Caco-2 (cell line): ENCODE results near the gene TMEFF2. TPM values are rescaled to one million over a fixed set of nuclear protein-coding genes. Genes with fewer than 3 reads are reported as not detected.

Experiments
- BruUV-seq: library from RNA; stranded (reverse); fragments of 400-500 nt; replicated peaks from 2 replicates; lab custom pipeline; 2021; lab: Mats Ljungman, UMichigan
- CTCF ChIA-PET: fragments of 300-600 bp; sonication (Branson Sonifier 250); formaldehyde crosslinking; loops from one replicate; lab custom pipeline; 2022; ENCODE audit warnings: antibody characterized with exemption; lab: Charles Lee
- POLR2A ChIA-PET: fragments of 300-600 bp; sonication (Branson Sonifier 250); formaldehyde crosslinking; loops from one replicate; lab custom pipeline; 2022; ENCODE audit warnings: antibody characterized with exemption; lab: Charles Lee
- DNase-seq, 2 experiments: peaks; one replicate each; pipeline versions ENCODE4 v3.0.0 to v3.0.0-alpha.2; 2020 to 2022
- H3K27me3 ChIP-seq: replicated peaks from 2 replicates; pipeline ENCODE4 v1.6.0; 2011; ENCODE audit warnings: low read length; ENCODE audit not compliant: control insufficient read depth, insufficient read depth
- H3K36me3 ChIP-seq: 2 replicates; pipeline ENCODE4 v1.5.1; 2011; ENCODE audit warnings: low read length; ENCODE audit not compliant: control insufficient read depth, insufficient read depth
- H3K4me1 ChIP-seq: fragments of 250-450 bp; sonication (Bioruptor Pico); 2 replicates; pipeline ENCODE4 v1.5.1; 2020; ENCODE audit warnings: mild to moderate bottlenecking
- H3K4me3 ChIP-seq: 2 replicates; pipeline ENCODE4 v1.5.1; 2011; ENCODE audit warnings: low read depth, mild to moderate bottlenecking, control low read depth, low read length
- H3K9me3 ChIP-seq: fragments of 250-450 bp; sonication (Bioruptor Pico); 2 replicates; pipeline ENCODE4 v1.5.1; 2020; ENCODE audit warnings: mild to moderate bottlenecking, moderate library complexity
- H3K27ac Mint-ChIP-seq: one replicate; pipeline ENCODE4 v1.8.0; 2022; ENCODE audit warnings: mixed read lengths; ENCODE audit not compliant: unreplicated experiment
- H3K27me3 Mint-ChIP-seq: one replicate; pipeline ENCODE4 v1.8.0; 2022; ENCODE audit warnings: mixed read lengths; ENCODE audit not compliant: insufficient read depth, unreplicated experiment
- H3K36me3 Mint-ChIP-seq: one replicate; pipeline ENCODE4 v1.8.0; 2022; ENCODE audit warnings: mild to moderate bottlenecking, mixed read lengths; ENCODE audit not compliant: insufficient read depth, unreplicated experiment
- H3K4me1 Mint-ChIP-seq: one replicate; pipeline ENCODE4 v1.8.0; 2022; ENCODE audit warnings: low read depth, mixed read lengths; ENCODE audit not compliant: unreplicated experiment
- H3K4me3 Mint-ChIP-seq: one replicate; pipeline ENCODE4 v1.8.0; 2022; ENCODE audit warnings: mild to moderate bottlenecking, moderate library complexity, mixed read lengths; ENCODE audit not compliant: unreplicated experiment
- H3K9me3 Mint-ChIP-seq: one replicate; pipeline ENCODE4 v1.8.0; 2022; ENCODE audit warnings: mixed read lengths; ENCODE audit not compliant: unreplicated experiment
- intact Hi-C: fragments of 100-400 bp; cut with micrococcal nuclease; formaldehyde crosslinking; loops from one replicate; pipeline ENCODE4 v1.10.0; 2022; ENCODE audit not compliant: unreplicated experiment
- total RNA-seq: library from RNA; stranded (reverse); gene quantifications from 2 replicates; pipeline ENCODE4 v1.2.3, GENCODE V29; 2022
- TF ChIP-seq, protein P1 (sequence below), 2 experiments: fragments of 200-600 bp in 1 of 2; IDR thresholded peaks; 1 replicate in 1 of 2; 2 replicates in 1 of 2; pipeline versions ENCODE4 v1.5.1 to v1.8.0; 2011 to 2022; ENCODE audit warnings: antibody characterized with exemption in 1 of 2, control low read depth in 1 of 2, inconsistent platforms in 1 of 2, low read depth in 1 of 2, low read length in 1 of 2, mild to moderate bottlenecking in 1 of 2, moderate library complexity in 1 of 2; ENCODE audit not compliant: insufficient read depth in 1 of 2, severe bottlenecking in 1 of 2, unreplicated experiment in 1 of 2

TMEFF2 gene
- total RNA-seq, 1 experiment from 2014 or later = not detected

DNA sequence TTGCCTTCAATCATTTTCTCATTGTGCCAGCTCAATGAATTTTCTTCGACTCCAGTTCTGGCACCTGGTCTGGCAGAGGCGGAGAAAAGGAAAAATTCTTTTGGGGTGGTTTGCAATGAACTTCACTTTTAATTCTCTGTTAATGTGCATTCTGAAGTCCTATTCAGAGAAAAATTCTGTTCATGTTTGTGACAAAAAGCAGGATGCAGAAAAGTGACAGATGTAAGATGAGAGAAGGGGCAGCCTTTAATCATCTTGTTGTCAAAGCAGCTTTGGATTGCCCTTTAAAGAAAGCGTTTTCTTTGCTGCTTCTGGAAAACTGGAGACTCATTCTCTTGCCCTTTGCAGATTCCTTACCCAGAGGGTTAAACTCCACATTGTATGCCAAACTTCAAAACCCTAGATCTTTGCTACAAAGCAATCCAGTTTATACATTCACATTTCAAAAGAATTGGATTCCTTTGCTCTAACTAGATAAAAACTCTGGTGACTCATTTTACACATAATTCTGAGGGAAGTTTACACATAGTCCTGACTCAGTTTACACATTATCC, 253.3 kb downstream of the TMEFF2 start:
- no peak overlapping the region for H3K4me3 ChIP-seq
- H3K9me3 ChIP-seq = no peaks in the 10 kb centered on the region
- no peaks in the 10 kb centered on the region for H3K36me3 ChIP-seq
- no peaks in the 10 kb centered on the region for H3K4me1 ChIP-seq
- H3K4me1 Mint-ChIP-seq = no peaks in the 10 kb centered on the region
- TF ChIP-seq, protein P1, sequence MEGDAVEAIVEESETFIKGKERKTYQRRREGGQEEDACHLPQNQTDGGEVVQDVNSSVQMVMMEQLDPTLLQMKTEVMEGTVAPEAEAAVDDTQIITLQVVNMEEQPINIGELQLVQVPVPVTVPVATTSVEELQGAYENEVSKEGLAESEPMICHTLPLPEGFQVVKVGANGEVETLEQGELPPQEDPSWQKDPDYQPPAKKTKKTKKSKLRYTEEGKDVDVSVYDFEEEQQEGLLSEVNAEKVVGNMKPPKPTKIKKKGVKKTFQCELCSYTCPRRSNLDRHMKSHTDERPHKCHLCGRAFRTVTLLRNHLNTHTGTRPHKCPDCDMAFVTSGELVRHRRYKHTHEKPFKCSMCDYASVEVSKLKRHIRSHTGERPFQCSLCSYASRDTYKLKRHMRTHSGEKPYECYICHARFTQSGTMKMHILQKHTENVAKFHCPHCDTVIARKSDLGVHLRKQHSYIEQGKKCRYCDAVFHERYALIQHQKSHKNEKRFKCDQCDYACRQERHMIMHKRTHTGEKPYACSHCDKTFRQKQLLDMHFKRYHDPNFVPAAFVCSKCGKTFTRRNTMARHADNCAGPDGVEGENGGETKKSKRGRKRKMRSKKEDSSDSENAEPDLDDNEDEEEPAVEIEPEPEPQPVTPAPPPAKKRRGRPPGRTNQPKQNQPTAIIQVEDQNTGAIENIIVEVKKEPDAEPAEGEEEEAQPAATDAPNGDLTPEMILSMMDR (IDR thresholded peaks at IDR 0.05; ENCODE audit: insufficient read depth in 1 of 2, low read depth in 1 of 2, low read length in 1 of 2, severe bottlenecking in 1 of 2, unreplicated experiment in 1 of 2) = no peak
- CTCF ChIA-PET = no interaction called here
- no TSS peak for BruUV-seq
- no peaks in the 10 kb centered on the region for H3K36me3 Mint-ChIP-seq
- no peak overlapping the region for H3K27ac Mint-ChIP-seq
- H3K4me3 Mint-ChIP-seq = no peak overlapping the region
- intact Hi-C loops = no loop called here
- POLR2A ChIA-PET = no interaction called here
- peaks cover 6% of the 10 kb centered on the region for H3K27me3 Mint-ChIP-seq
- DNase-seq = no peak
- no peaks in the 10 kb centered on the region for H3K9me3 Mint-ChIP-seq
- H3K27me3 ChIP-seq = no peaks in the 10 kb centered on the region; the same call in 1 of the 2 replicates

DNA sequence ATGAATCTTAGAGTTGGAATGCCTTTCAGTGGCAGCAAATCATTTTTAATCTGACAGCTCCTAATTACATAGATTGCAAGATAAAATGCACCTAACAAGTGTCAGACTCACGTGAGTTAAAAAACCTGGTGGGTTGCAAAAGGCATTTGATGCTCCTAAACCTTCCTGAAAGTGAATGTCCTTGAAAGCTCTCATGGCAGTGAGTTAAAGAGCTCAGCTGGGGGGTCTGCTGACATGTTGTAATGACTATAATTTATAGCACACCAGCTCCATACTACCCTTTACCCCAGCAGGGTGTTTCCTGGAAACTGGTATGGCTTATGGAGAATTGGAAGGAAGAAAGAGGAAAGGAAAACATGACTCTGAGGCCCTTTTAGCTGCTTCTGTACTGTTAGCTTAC, 256.0 kb downstream of the TMEFF2 start:
- Mint-ChIP-seq H3K4me3 (no peak overlapping the region), H3K36me3 (no peaks in the 10 kb centered on the region), H3K27me3 (peaks cover 6% of the 10 kb centered on the region), H3K4me1 (no peaks in the 10 kb centered on the region), H3K27ac (no peak overlapping the region), H3K9me3 (no peaks in the 10 kb centered on the region)
- BruUV-seq = no TSS peak
- H3K9me3 ChIP-seq = no peaks in the 10 kb centered on the region
- POLR2A ChIA-PET = no interaction called here
- TF ChIP-seq, protein P1 (IDR thresholded peaks at IDR 0.05; ENCODE audit: insufficient read depth in 1 of 2, low read depth in 1 of 2, low read length in 1 of 2, severe bottlenecking in 1 of 2, unreplicated experiment in 1 of 2) = no peak
- DNase-seq = no peak
- no peak overlapping the region for H3K4me3 ChIP-seq
- H3K4me1 ChIP-seq = no peaks in the 10 kb centered on the region
- no peaks in the 10 kb centered on the region; the same call in 1 of the 2 replicates for H3K27me3 ChIP-seq
- CTCF ChIA-PET = no interaction called here
- no peaks in the 10 kb centered on the region for H3K36me3 ChIP-seq
- intact Hi-C loops = no loop called here

DNA sequence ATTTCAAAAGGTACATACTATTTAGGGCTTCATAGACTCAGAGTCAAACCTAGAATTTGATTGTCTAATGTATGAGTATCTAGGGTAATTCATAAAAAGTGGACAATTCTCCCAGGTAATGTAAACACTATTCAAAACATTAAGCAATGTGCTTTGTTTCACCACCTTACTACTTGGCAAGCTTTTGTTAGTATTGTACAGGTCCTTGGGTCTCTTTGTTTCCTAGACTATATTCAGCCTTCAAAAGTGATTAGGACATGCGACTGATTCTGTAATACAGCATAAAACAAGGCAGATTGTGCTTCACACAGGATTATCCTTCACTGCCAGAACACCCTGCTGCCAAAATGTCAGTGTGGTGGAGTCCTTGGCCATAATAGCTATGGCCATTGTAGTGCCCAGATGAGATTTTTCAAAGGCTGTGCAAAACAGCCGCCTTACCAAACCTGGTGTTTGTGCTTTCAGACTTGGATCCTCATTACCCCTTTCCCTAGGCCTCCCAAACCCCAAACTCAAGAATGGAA, 257.8 kb downstream of the TMEFF2 start:
- H3K27ac Mint-ChIP-seq = no peak overlapping the region
- peaks cover 9% of the 10 kb centered on the region for H3K27me3 Mint-ChIP-seq
- no peaks in the 10 kb centered on the region; the same call in 1 of the 2 replicates for H3K27me3 ChIP-seq
- no peaks in the 10 kb centered on the region for H3K4me1 ChIP-seq
- H3K9me3 ChIP-seq = no peaks in the 10 kb centered on the region
- H3K4me3 ChIP-seq = no peak overlapping the region
- intact Hi-C loops = no loop called here
- DNase-seq = no peak
- H3K36me3 ChIP-seq = no peaks in the 10 kb centered on the region
- no peak overlapping the region for H3K4me3 Mint-ChIP-seq
- no peaks in the 10 kb centered on the region for H3K4me1 Mint-ChIP-seq
- no peaks in the 10 kb centered on the region for H3K36me3 Mint-ChIP-seq
- BruUV-seq = no TSS peak
- no peaks in the 10 kb centered on the region for H3K9me3 Mint-ChIP-seq
- CTCF ChIA-PET = no interaction called here
- POLR2A ChIA-PET = no interaction called here
- TF ChIP-seq, protein P1 (IDR thresholded peaks at IDR 0.05; ENCODE audit: insufficient read depth in 1 of 2, low read depth in 1 of 2, low read length in 1 of 2, severe bottlenecking in 1 of 2, unreplicated experiment in 1 of 2) = no peak
